ENCODE results near the gene FBXO46.

The FBXO46 gene

GRCh38 chr19:45752639-45753038, 21.9 kb upstream of the FBXO46 start:
- TF ChIP-seq RAD21 (IDR thresholded peaks at IDR 0.05; ENCODE audit: low read depth), result no peak
- TF ChIP-seq ZBTB7A (IDR thresholded peaks at IDR 0.05; ENCODE audit: low read depth), result no peak
- TF ChIP-seq EP300 (IDR thresholded peaks at IDR 0.05; ENCODE audit: borderline replicate concordance), result no peak
- no peak for TF ChIP-seq YY1 (IDR thresholded peaks at IDR 0.05; ENCODE audit: low read depth)
- no peak for TF ChIP-seq TCF12 (IDR thresholded peaks at IDR 0.05; ENCODE audit: low read depth)
- no peak for TF ChIP-seq EGR1 (IDR thresholded peaks at IDR 0.05)
- TF ChIP-seq CREB1 (IDR thresholded peaks at IDR 0.05; ENCODE audit: low read depth), result no peak
- TF ChIP-seq USF1 (IDR thresholded peaks at IDR 0.05), result no peak
- no peak for TF ChIP-seq TEAD4 (IDR thresholded peaks at IDR 0.05)
- TF ChIP-seq FOXM1 (IDR thresholded peaks at IDR 0.05; ENCODE audit: borderline replicate concordance, low read depth), result no peak
- no peak for TF ChIP-seq NFIC (IDR thresholded peaks at IDR 0.05)
- TF ChIP-seq CEBPB (IDR thresholded peaks at IDR 0.05), result no peak
- TF ChIP-seq TAF1 (IDR thresholded peaks at IDR 0.05; ENCODE audit: low read depth), result no peak
- no peak for TF ChIP-seq REST (IDR thresholded peaks at IDR 0.05; ENCODE audit: low read depth)
- no peak for TF ChIP-seq MAX (IDR thresholded peaks at IDR 0.05)

GRCh38 chr19:45747513-45747912, 16.8 kb upstream of the FBXO46 start:
- no peak for TF ChIP-seq TAF1 (IDR thresholded peaks at IDR 0.05; ENCODE audit: low read depth)
- TF ChIP-seq REST (IDR thresholded peaks at IDR 0.05; ENCODE audit: low read depth), result no peak
- no peak for TF ChIP-seq NFIC (IDR thresholded peaks at IDR 0.05)
- no peak for TF ChIP-seq RAD21 (IDR thresholded peaks at IDR 0.05; ENCODE audit: low read depth)
- no peak for TF ChIP-seq TCF12 (IDR thresholded peaks at IDR 0.05; ENCODE audit: low read depth)
- TF ChIP-seq FOXM1 (IDR thresholded peaks at IDR 0.05; ENCODE audit: borderline replicate concordance, low read depth), result no peak
- no peak for TF ChIP-seq CREB1 (IDR thresholded peaks at IDR 0.05; ENCODE audit: low read depth)
- no peak for TF ChIP-seq TEAD4 (IDR thresholded peaks at IDR 0.05)
- no peak for TF ChIP-seq MAX (IDR thresholded peaks at IDR 0.05)
- TF ChIP-seq ZBTB7A (IDR thresholded peaks at IDR 0.05; ENCODE audit: low read depth), result no peak
- no peak for TF ChIP-seq EGR1 (IDR thresholded peaks at IDR 0.05)
- no peak for TF ChIP-seq YY1 (IDR thresholded peaks at IDR 0.05; ENCODE audit: low read depth)
- no peak for TF ChIP-seq EP300 (IDR thresholded peaks at IDR 0.05; ENCODE audit: borderline replicate concordance)
- TF ChIP-seq CEBPB (IDR thresholded peaks at IDR 0.05), result no peak
- TF ChIP-seq USF1 (IDR thresholded peaks at IDR 0.05), result no peak

GRCh38 chr19:45746866-45747265, 16.2 kb upstream of the FBXO46 start:
- TF ChIP-seq USF1 (IDR thresholded peaks at IDR 0.05) (no peak), EP300 (IDR thresholded peaks at IDR 0.05; ENCODE audit: borderline replicate concordance) (no peak), MAX (IDR thresholded peaks at IDR 0.05) (no peak), TEAD4 (IDR thresholded peaks at IDR 0.05) (no peak), EGR1 (IDR thresholded peaks at IDR 0.05) (no peak), YY1 (IDR thresholded peaks at IDR 0.05; ENCODE audit: low read depth) (no peak), FOXM1 (IDR thresholded peaks at IDR 0.05; ENCODE audit: borderline replicate concordance, low read depth) (no peak), ZBTB7A (IDR thresholded peaks at IDR 0.05; ENCODE audit: low read depth) (no peak), REST (IDR thresholded peaks at IDR 0.05; ENCODE audit: low read depth) (no peak), TAF1 (IDR thresholded peaks at IDR 0.05; ENCODE audit: low read depth) (no peak), RAD21 (IDR thresholded peaks at IDR 0.05; ENCODE audit: low read depth) (no peak), TCF12 (IDR thresholded peaks at IDR 0.05; ENCODE audit: low read depth) (no peak), CEBPB (IDR thresholded peaks at IDR 0.05) (no peak), NFIC (IDR thresholded peaks at IDR 0.05) (no peak), CREB1 (IDR thresholded peaks at IDR 0.05; ENCODE audit: low read depth) (no peak)

Measured in Ishikawa (cell line).